ENCODE results near the gene YES1.
"Not testable (repeated sequence)": the region's sequence is repeated elsewhere in the genome, so short reads cannot be mapped to it uniquely, and the experiment has no call there.

YES1 gene

GRCh38 chr18:805755-806110 lies 6.3 kb downstream of the YES1 start:
- Mint-ChIP-seq H3K9me3 (no peaks in the 10 kb centered on the region), H3K4me3 (no peak overlapping the region), H3K4me1 (peaks cover 60% of the 10 kb centered on the region), H3K36me3 (ENCODE audit: low read depth) (no peaks in the 10 kb centered on the region), H3K27me3 (ENCODE audit: low read depth) (no peaks in the 10 kb centered on the region), H3K27ac (peak overlapping the region; percentile 26 to 37 (median 27))
- TF ChIP-seq CTCF (IDR thresholded peaks at IDR 0.05; ENCODE audit: unreplicated experiment in 3 of 3) = no peak

DNA sequence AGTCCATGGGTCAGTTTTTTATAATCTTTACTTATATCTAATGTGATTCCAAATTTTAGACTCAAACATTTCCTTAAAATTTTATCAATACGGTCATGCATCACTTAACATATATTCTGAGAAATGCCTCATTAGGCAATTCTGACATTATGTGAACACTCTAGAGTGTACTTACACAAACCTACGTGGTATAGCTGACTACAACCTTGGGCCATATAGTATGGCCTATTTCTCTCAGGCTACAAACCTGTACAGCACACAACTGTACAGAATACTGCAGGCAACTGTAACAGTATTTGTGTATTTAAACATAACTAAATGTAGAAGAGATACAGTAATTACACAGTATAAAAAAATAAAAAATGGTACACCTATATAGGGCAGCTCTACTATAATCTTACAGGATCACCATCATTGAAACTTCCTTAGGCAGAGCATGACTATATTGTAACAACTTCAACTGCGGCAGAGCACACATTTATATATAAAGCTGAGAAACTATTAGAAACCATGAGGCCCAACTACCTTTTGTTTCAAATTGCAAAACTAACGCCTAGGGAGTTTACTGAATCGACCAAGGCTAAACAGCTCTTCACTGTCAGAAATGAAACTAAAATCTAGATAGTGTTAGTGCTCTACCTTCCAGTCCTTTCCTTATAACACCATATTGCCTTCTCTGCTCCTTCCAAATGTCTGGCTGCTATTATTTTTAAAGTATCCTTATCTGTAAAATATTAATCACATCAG lies 6.9 kb downstream of the YES1 start:
- Mint-ChIP-seq H3K27ac (peak overlapping the region; percentile 26 to 37 (median 27)), H3K4me1 (peaks cover 54% of the 10 kb centered on the region), H3K27me3 (ENCODE audit: low read depth) (no peaks in the 10 kb centered on the region), H3K4me3 (no peak overlapping the region), H3K9me3 (no peaks in the 10 kb centered on the region), H3K36me3 (ENCODE audit: low read depth) (no peaks in the 10 kb centered on the region)
- TF ChIP-seq CTCF (IDR thresholded peaks at IDR 0.05; ENCODE audit: unreplicated experiment in 3 of 3) = no peak

DNA sequence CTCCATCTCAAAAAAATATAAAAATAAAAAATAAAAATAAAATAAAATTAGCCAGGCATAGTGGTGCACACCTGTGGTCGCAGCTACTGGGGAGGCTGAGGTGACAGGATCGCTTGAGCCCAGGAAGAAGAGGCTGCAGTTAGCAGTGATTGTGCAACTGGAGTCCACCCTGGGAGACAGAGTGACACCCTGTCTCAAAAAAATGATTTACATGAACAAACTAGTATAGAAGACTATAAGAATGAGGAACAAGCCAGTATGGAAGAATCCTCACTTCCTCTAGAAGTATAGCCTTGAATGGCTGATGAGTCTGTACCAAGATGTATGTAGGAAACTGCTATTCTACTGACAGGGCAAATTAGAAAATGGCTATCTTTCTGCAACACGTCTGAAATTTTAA lies 10.9 kb downstream of the YES1 start:
- Mint-ChIP-seq H3K27me3 (ENCODE audit: low read depth) (no peaks in the 10 kb centered on the region), H3K9me3 (no peaks in the 10 kb centered on the region), H3K4me1 (peaks cover 16% of the 10 kb centered on the region), H3K36me3 (ENCODE audit: low read depth) (no peaks in the 10 kb centered on the region), H3K4me3 (no peak overlapping the region), H3K27ac (peak overlapping the region in 1 of 3 experiments; percentile 24)
- TF ChIP-seq CTCF (IDR thresholded peaks at IDR 0.05; ENCODE audit: unreplicated experiment in 3 of 3) = no peak

DNA sequence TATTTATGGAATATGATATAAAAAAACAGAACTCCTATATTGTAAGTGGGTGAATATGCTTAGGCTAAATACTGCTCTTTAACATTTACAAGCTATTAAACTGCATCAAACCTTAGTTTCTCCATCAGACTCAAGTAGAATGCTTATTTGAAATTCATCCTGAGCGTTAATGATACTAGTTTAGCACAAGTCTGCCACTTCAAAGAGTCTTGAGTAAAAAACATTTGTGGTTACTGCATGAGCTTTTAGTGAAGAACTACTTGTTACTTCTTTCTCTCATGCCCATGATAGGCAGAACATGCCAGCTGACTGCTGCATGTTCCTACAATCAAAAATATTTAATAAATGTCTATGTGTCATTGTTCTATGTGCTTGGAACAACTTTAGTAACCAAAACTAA lies 12.1 kb downstream of the YES1 start:
- no peaks in the 10 kb centered on the region for H3K27me3 Mint-ChIP-seq (ENCODE audit: low read depth)
- H3K9me3 Mint-ChIP-seq = no peaks in the 10 kb centered on the region
- H3K36me3 Mint-ChIP-seq (ENCODE audit: low read depth) = peaks cover 5% of the 10 kb centered on the region
- H3K4me1 Mint-ChIP-seq = peaks cover 4% of the 10 kb centered on the region
- no peak for TF ChIP-seq CTCF (IDR thresholded peaks at IDR 0.05; ENCODE audit: unreplicated experiment in 3 of 3)
- no peak overlapping the region for H3K4me3 Mint-ChIP-seq
- no peak overlapping the region for H3K27ac Mint-ChIP-seq

GRCh38 chr18:795383-795782 lies 16.7 kb downstream of the YES1 start:
- H3K4me3 Mint-ChIP-seq, H3K4me1 Mint-ChIP-seq, H3K9me3 Mint-ChIP-seq: not testable (repeated sequence)

DNA sequence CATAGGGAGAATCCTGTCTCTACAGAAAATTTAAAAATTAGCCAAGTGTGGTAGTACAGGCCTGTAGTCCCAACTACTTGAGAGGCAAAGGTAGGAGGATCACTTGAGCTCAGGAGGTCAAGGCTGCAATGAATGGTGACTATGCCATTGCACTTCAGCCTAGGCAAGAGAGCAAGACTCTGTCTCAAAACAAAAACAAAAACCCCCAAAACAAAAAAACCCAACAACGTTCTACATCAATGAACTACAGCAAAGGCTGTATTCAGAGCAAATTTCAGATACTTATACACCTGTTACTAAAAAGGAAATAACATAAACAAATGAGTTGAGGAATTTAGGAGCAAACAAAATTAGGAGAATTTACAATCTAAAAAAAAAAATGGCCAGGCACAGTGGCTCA lies 22.6 kb downstream of the YES1 start:
- H3K4me3 Mint-ChIP-seq = no peak overlapping the region
- H3K4me1 Mint-ChIP-seq = peaks cover 17% of the 10 kb centered on the region
- TF ChIP-seq CTCF (IDR thresholded peaks at IDR 0.05; ENCODE audit: unreplicated experiment in 3 of 3) = no peak
- no peaks in the 10 kb centered on the region for H3K27me3 Mint-ChIP-seq (ENCODE audit: low read depth)
- peaks cover 11% of the 10 kb centered on the region for H3K36me3 Mint-ChIP-seq (ENCODE audit: low read depth)
- H3K9me3 Mint-ChIP-seq = peaks cover 3% of the 10 kb centered on the region
- H3K27ac Mint-ChIP-seq = no peak overlapping the region

More at GRCh38 chr18:795383-795782, 16.7 kb downstream of the YES1 start:
- not testable (repeated sequence) for H3K27ac Mint-ChIP-seq; H3K27me3 Mint-ChIP-seq (ENCODE audit: low read depth)
- H3K36me3 Mint-ChIP-seq (ENCODE audit: low read depth) = peaks cover 17% of the 10 kb centered on the region
